ENCODE measurements around the gene RNF208.
A peak's percentile ranks its signal among the peaks of the same experiment; 100 is the strongest.

GRCh38 chr9:137240841-137241489 is 18.9 kb upstream of the RNF208 start, which contains the start of gene TUBB4B:
- TF ChIP-seq POLR2A (IDR thresholded peaks at IDR 0.05; ENCODE audit: low read length): peak; percentile 100
- no peak for TF ChIP-seq CTCF (IDR thresholded peaks at IDR 0.05)
- TF ChIP-seq CEBPB (IDR thresholded peaks at IDR 0.05): no peak
- TF ChIP-seq EP300 (IDR thresholded peaks at IDR 0.05): no peak
- peak; percentile 17; the same call in 1 of the 2 replicates for TF ChIP-seq MAX (IDR thresholded peaks at IDR 0.05)
- TF ChIP-seq MAZ (IDR thresholded peaks at IDR 0.05; ENCODE audit: borderline replicate concordance, low read depth, low read length): no peak; the same call in 1 of the 2 replicates
- no peak for TF ChIP-seq NR3C1 (IDR thresholded peaks at IDR 0.05)
- TF ChIP-seq CHD4 (IDR thresholded peaks at IDR 0.05; ENCODE audit: borderline replicate concordance): no peak
- peak; percentile 55; the same call in 1 of the 2 replicates for TF ChIP-seq REST (IDR thresholded peaks at IDR 0.05)
- no peak; the same call in 1 of the 2 replicates for TF ChIP-seq POLR2AphosphoS2 (conservative IDR thresholded peaks at IDR 0.05; ENCODE audit: low read length)
- no peak for TF ChIP-seq SREBF2 (IDR thresholded peaks at IDR 0.05)
- no peak for TF ChIP-seq HMGXB4 (CRISPR knock-in tag; IDR thresholded peaks at IDR 0.05; ENCODE audit: borderline replicate concordance)
- TF ChIP-seq MYC (IDR thresholded peaks at IDR 0.05; ENCODE audit: borderline replicate concordance, low read length): no peak
- TF ChIP-seq ESRRA (IDR thresholded peaks at IDR 0.05; ENCODE audit: borderline replicate concordance, low read length): no peak
